22Rv1 (cell line): ENCODE measurements around the gene DLG5.

Experiments used
- H3K27ac ChIP-seq: fragments of 450-650 bp; 2 replicates; pipeline ENCODE4 v1.5.1; 2017
- CTCF ChIP-seq: fragments of 450-650 bp; IDR thresholded peaks from 2 replicates; pipeline ENCODE4 v1.5.1; 2017; ENCODE audit warnings: mild to moderate bottlenecking
- ZFX ChIP-seq: fragments of 450-650 bp; IDR thresholded peaks from 2 replicates; pipeline ENCODE4 v1.6.1; 2017; ENCODE audit warnings: antibody characterized with exemption, borderline replicate concordance

Gene DLG5

DNA sequence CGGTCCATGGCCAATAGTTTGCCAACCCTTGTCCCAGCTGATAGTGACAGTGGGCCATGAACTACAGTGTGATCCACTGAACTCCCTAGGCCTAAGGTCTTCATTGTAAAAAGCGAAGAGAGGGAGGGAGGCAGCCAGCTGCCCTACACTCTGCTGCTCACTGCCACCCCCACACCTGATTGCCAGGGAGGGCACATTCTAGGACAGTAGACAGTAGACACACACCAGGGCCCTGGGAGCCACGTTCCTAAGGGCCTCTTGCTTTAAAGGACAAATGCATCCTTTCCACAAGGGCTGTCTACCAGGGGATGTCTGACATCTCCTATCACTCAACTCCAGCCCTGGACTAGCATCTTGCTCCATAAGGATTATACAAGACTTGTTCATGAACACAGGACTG, 122.2 kb downstream of the DLG5 start:
- no peak for TF ChIP-seq CTCF
- no peak for TF ChIP-seq ZFX
- H3K27ac ChIP-seq: no peak overlapping the region

GRCh38 chr10:77801474-77802161, 124.9 kb downstream of the DLG5 start:
- TF ChIP-seq CTCF (no peak), ZFX (no peak)
- H3K27ac ChIP-seq: no peak overlapping the region

DNA sequence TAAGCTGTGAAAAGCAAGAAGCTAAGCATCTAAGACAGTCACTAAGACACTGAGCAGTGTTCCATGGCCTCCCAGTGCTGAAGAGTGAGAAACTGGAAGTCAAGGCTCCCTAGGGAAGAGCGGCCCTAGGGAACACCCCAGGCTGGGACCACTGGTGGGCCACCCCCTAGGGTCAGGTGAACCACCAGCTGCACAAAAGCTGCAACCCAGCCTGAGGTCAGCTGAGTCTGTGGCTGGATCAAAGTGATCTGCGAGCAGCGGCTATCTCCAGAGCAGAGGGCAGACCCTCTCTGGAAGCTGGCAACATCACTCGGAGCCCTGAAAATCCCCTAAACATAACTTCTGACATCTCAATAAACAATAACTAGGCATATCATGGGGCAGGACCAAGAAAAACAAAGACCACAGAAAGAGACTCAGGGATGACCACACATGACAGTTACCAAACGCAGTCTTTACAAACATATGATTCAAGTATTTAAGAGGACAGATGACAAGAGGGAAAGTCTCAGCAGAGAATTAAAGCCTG, 125.8 kb downstream of the DLG5 start:
- TF ChIP-seq CTCF (no peak), ZFX (no peak)
- no peak overlapping the region for H3K27ac ChIP-seq

DNA sequence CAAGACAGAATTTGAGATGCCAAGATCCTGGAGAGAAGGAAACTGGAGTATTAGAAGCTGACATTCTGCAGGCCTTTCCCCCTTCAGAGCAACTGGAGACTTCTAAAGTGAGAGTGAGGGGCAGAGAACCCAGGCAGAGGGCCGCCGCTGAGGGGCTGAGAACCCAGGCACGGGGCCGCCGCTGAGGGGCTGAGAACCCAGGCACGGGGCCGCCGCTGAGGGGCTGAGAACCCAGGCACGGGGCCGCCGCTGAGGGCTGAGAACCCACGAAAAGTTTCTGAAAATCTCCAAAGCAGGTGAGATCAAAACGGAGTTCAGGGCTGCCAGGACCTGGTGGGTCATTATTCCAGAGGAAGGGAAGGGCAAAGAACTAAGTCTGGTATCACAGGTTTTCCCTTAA, 126.2 kb downstream of the DLG5 start:
- no peak overlapping the region for H3K27ac ChIP-seq
- TF ChIP-seq ZFX: no peak
- no peak for TF ChIP-seq CTCF

DNA sequence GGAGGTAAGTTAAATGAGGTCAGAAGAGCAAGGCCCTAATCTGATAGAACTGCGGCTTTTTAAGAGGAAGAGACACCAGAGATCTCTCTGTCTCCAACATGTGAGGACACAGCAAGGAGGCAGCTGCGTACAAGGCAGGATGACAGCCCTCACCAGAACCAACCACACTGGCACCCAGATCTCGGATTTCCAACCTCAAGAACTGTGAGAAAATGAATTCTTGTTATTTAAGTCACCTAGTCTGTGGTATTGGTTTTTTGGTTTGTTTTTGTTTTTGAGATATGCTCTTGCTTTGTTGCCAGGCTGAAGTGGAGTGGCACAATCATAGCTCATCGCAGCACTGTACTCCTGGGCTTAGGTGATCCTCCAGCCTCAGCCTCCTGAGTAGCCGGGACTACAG, 127.2 kb downstream of the DLG5 start:
- no peak for TF ChIP-seq ZFX
- no peak for TF ChIP-seq CTCF
- H3K27ac ChIP-seq: no peak overlapping the region

DNA sequence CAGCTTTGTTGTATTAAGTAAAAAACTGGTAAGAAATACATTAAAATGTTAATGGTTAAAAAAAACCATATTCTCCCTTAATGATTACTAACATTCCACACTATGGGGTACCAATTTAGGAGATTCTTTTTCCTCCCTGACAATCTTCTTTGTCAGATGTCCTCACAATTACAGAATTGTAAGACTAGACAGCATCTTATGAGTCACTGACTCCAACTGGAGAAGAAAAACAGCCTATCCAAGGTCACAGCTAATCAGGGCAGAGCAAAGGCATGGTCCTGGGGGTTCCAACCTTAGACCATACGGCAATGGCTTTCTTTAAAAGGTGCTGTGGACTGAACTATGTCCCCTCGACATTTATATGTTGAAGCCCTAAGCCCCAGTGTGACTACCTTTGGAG, 127.6 kb downstream of the DLG5 start:
- TF ChIP-seq CTCF (no peak), ZFX (no peak)

GRCh38 chr10:77796311-77796915, 130.1 kb downstream of the DLG5 start:
- H3K27ac ChIP-seq: no peak overlapping the region
- TF ChIP-seq CTCF: no peak
- no peak for TF ChIP-seq ZFX

More for the DNA sequence above, 127.6 kb downstream of the DLG5 start:
- H3K27ac ChIP-seq: no peak overlapping the region
